Measurements from ENCODE around the gene LCN15. TPM values are rescaled to one million over a fixed set of nuclear protein-coding genes. Genes with fewer than 3 reads are reported as not detected.

Gene LCN15
- total RNA-seq, 4 donors from 2014 or later = 1.5 to 9.3 TPM; not detected in 2

DNA sequence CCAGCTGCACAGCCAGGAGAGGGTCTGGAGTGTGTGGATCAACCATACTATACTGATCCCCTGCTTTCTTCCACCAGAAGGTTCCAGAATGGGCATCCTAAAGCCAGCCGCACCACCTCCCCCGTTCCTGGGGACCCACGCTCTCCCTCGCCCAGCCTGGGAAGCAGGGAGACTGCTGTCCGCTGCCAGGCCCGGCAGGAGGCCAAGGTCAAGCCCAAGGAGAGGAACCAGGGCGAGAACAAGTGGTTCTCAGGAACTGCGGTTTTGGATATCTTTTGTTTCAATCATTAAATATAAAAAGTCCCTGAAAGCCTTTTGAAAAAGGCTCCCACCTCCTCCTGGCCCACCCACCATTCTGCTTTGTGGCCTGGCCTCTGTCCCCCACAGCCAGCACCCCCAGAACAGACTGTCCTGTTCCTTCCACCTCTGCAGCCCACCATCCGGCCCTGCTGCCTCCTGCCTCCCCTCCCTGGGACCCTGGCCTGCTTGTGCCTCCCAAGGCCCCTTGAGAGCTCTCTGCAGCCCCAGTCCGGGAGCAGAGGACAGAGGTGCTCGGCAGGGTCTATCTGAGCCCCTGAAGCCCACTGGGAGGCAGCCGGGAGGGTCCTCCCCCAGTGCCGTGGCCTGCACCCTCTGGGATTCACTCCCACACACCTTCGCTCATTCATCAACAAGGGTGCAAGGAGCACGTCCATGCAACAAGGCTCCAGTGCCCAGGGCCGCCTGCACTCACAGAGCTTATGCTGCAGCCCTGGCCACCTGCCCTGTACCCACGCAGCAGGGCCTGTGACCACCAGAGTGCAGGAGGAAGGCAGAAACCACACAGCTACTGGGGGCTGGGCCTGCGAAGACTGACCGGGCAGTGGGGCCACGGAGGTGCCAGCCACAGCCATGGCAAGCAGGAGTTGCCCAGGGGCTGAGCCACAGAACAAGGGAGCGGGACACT, 15.4 kb downstream of the LCN15 start:
- Histone ChIP-seq H3K36me3 (no peaks in the 10 kb centered on the region), H3K4me1 (peaks cover 0 to 13% (median 3%) of the 10 kb centered on the region in 4 donors), H3K27me3 (no peaks in the 10 kb centered on the region), H3K4me3 (no peak overlapping the region), H3K9me3 (peaks cover 0 to 14% (median 5%) of the 10 kb centered on the region in 4 donors), H3K27ac (peak overlapping the region; percentile 5 to 80 (median 18))
- DNase-seq = peak in 1 of 3 donors; percentile 51
- TF ChIP-seq POLR2A (IDR thresholded peaks at IDR 0.05) = no peak
- TF ChIP-seq, protein P1, sequence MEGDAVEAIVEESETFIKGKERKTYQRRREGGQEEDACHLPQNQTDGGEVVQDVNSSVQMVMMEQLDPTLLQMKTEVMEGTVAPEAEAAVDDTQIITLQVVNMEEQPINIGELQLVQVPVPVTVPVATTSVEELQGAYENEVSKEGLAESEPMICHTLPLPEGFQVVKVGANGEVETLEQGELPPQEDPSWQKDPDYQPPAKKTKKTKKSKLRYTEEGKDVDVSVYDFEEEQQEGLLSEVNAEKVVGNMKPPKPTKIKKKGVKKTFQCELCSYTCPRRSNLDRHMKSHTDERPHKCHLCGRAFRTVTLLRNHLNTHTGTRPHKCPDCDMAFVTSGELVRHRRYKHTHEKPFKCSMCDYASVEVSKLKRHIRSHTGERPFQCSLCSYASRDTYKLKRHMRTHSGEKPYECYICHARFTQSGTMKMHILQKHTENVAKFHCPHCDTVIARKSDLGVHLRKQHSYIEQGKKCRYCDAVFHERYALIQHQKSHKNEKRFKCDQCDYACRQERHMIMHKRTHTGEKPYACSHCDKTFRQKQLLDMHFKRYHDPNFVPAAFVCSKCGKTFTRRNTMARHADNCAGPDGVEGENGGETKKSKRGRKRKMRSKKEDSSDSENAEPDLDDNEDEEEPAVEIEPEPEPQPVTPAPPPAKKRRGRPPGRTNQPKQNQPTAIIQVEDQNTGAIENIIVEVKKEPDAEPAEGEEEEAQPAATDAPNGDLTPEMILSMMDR (IDR thresholded peaks at IDR 0.05) = no peak

DNA sequence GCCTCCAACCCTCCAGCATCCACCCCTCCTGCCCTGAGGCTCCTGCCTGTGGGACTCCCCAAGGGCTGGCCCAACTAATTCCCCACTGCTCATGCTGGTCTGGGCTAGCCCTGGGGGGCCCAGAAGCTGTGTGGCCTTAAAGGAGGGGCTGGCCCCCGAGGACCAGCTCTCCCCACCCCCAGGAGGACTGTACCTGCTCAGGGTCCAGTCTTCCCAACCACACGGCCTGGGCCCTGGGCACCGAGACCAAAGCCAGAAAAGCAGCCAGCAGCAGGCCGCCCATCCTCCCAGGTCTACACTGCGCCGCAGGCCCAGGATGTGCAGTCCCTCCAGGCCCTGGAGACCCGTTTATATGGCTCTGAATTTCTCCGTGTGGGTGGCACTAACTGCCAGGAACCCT, 16.1 kb downstream of the LCN15 start, which contains the start of gene LCN6:
Gene LCN6, minus strand, starts transcription at position 325 of the 400 bp plus-strand sequence. Its CDS starts 42 bp downstream, at position 283.
- Histone ChIP-seq H3K36me3 (no peaks in the 10 kb centered on the region), H3K4me3 (no peak within 1 kb of the TSS), H3K9me3 (peaks cover 0 to 14% (median 3%) of the 10 kb centered on the region in 4 donors), H3K4me1 (peaks cover 0 to 16% (median 3%) of the 10 kb centered on the region in 4 donors), H3K27me3 (no peaks in the 10 kb centered on the region), H3K27ac (peak within 1 kb of the TSS; percentile 5 to 80 (median 18))
- TF ChIP-seq, protein P1 (IDR thresholded peaks at IDR 0.05) = no peak
- TF ChIP-seq POLR2A (IDR thresholded peaks at IDR 0.05) = no peak
- no peak for DNase-seq

DNA sequence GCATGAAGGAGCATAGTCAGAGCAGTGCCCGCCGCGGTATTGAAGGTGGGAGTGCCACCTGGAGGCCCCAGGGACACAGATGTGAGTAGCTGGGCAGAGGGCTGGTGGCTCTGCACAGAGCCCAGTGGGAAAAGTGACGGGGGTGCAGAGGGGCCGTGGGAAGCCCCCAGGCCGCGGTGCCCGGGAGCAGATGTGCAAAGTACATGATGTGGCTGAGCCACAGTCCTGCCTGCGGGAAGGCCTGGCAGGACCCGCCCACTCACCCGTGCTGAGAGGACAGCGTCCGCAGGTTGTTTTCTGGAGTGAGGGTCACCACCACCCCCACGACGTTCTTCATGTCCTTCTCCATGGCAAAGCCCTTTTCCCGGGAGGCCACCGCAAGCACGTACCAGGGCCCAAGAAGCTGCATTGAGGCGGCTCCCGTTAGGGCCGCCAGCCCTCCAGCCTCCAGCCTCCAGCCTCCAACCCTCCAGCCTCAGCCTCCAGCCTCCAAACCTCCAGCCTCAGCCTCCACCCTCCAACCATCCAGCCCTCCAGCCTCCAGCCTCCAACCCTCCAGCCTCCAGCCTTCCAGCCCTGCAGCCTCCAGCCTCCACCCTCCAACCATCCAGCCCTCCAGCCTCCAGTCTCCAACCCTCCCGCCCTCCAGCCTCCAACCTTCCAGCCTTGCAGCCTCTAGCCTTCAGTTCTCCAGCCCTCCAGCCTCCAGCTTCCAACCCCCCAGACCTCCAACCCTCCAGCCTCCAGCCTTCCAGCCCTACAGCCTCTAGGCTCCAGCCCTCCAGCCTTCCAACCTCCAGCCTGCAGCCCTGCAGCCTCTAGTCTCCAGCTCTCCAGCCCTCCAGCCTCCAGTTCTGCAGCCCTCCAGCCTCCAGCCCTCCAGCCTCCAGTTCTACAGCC, 16.9 kb downstream of the LCN15 start:
- TF ChIP-seq, protein P1 (IDR thresholded peaks at IDR 0.05) = no peak
- no peak for TF ChIP-seq POLR2A (IDR thresholded peaks at IDR 0.05)
- H3K27me3 ChIP-seq = peaks cover 0 to 6% of the 10 kb centered on the region in 2 donors
- no peak overlapping the region for H3K4me3 ChIP-seq
- H3K9me3 ChIP-seq = peaks cover 0 to 13% (median 2%) of the 10 kb centered on the region in 4 donors
- peaks cover 0 to 23% (median 5%) of the 10 kb centered on the region in 4 donors for H3K4me1 ChIP-seq
- no peak overlapping the region for H3K27ac ChIP-seq
- DNase-seq = no peak
- no peaks in the 10 kb centered on the region for H3K36me3 ChIP-seq

DNA sequence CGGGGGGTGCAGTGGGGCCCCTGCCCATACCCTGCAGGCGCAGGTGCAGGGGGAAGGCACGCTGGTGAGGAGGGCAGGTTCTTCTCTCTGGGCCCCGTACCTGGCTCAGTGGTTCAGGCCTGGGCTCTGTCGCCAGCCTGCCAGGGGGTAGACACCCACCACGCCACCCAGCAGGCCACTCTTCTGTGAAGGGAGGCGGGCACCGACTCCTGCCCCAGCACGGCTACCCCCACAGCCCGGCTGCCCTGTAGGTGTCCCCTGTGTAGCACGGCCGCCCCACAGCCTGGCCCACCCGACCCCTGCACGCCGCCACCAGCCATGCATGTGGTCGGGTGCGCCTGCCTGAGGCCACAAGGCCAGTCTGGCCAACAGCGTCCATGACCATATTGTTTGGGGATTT, 17.7 kb downstream of the LCN15 start:
- H3K9me3 ChIP-seq = peaks cover 0 to 6% (median 0%) of the 10 kb centered on the region in 4 donors
- no peak for DNase-seq
- H3K27ac ChIP-seq = peak overlapping the region in 1 of 4 donors; percentile 10
- H3K4me1 ChIP-seq = peaks cover 0 to 23% (median 8%) of the 10 kb centered on the region in 4 donors
- no peak for TF ChIP-seq POLR2A (IDR thresholded peaks at IDR 0.05)
- TF ChIP-seq, protein P1 (IDR thresholded peaks at IDR 0.05) = no peak
- no peak overlapping the region for H3K4me3 ChIP-seq
- no peaks in the 10 kb centered on the region for H3K36me3 ChIP-seq
- peaks cover 0 to 14% of the 10 kb centered on the region in 2 donors for H3K27me3 ChIP-seq

DNA sequence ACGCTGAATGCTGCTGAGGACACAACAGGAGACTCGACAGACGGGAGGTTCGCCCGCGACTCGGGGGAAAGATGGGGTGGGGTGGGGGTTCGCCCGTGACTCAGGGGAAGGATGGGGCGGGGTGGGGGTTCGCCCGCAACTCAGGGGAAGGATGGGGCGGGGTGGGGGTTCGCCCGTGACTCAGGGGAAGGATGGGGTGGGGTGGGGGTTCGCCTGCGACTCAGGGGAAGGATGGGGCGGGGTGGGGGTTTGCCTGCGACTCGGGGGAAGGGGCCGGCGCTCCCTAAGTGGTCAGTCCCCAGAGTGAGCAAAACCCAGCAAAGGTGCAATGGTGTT, 18.2 kb downstream of the LCN15 start:
- Histone ChIP-seq H3K4me3 (no peak overlapping the region), H3K4me1 (peaks cover 0 to 26% (median 11%) of the 10 kb centered on the region in 4 donors), H3K36me3 (no peaks in the 10 kb centered on the region), H3K9me3 (peaks cover 0 to 3% (median 0%) of the 10 kb centered on the region in 4 donors), H3K27ac (no peak overlapping the region), H3K27me3 (peaks cover 0 to 19% of the 10 kb centered on the region in 2 donors)
- no peak for TF ChIP-seq POLR2A (IDR thresholded peaks at IDR 0.05)
- TF ChIP-seq, protein P1 (IDR thresholded peaks at IDR 0.05) = no peak
- DNase-seq = no peak

Data from Peyer's patch (tissue), 4 donors.